ENCODE data around the gene HMGN2.

DNA sequence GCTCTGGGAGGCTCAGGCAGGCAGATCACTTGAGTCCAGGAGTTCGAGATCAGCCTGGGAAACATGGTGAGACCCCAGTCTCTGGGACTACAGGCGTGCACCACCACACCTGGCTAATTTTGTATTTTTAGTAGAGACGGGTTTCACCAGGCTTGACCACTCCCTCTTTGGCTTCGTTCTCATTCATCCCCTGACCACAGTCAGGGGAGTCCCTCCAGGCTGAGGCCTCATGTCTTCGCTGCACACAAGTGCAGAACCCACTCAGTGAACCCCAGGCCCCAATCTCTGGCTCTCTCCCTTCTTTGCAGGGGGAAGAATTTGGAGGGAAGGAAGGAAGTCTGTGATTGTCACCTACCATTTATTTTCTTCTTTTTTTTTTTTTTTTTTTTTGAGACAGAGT lies 48.1 kb downstream of the HMGN2 start:
- TF ChIP-seq, protein P1, sequence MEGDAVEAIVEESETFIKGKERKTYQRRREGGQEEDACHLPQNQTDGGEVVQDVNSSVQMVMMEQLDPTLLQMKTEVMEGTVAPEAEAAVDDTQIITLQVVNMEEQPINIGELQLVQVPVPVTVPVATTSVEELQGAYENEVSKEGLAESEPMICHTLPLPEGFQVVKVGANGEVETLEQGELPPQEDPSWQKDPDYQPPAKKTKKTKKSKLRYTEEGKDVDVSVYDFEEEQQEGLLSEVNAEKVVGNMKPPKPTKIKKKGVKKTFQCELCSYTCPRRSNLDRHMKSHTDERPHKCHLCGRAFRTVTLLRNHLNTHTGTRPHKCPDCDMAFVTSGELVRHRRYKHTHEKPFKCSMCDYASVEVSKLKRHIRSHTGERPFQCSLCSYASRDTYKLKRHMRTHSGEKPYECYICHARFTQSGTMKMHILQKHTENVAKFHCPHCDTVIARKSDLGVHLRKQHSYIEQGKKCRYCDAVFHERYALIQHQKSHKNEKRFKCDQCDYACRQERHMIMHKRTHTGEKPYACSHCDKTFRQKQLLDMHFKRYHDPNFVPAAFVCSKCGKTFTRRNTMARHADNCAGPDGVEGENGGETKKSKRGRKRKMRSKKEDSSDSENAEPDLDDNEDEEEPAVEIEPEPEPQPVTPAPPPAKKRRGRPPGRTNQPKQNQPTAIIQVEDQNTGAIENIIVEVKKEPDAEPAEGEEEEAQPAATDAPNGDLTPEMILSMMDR (IDR thresholded peaks at IDR 0.05) = no peak
- no peak for TF ChIP-seq POLR2A (IDR thresholded peaks at IDR 0.05)

Data from sigmoid colon (tissue), 3 donors.